Endothelial cell of umbilical vein (primary cell): ENCODE data around the gene HTRA3. TPM values are rescaled to one million over a fixed set of nuclear protein-coding genes. Genes with fewer than 3 reads are reported as not detected.
A peak's percentile ranks its signal among the peaks of the same experiment; 100 is the strongest.

Experiments
- BruUV-seq: library from RNA; stranded (reverse); fragments of 400-500 nt; replicated peaks from 2 replicates; lab custom pipeline; 2021; lab: Mats Ljungman, UMichigan
- CTCF ChIA-PET: fragments of 300-600, 350-600 bp; sonication (Branson Sonifier 250); formaldehyde crosslinking; loops from one replicate; lab custom pipeline; 2021; ENCODE audit warnings: antibody characterized with exemption, inconsistent platforms; lab: Charles Lee
- POLR2A ChIA-PET: fragments of 300-600, 350-600 bp; sonication (Branson Sonifier 250); formaldehyde crosslinking; loops from one replicate; lab custom pipeline; 2021; ENCODE audit warnings: antibody characterized with exemption, inconsistent platforms; lab: Charles Lee
- DNase-seq: peaks from one replicate; pipeline ENCODE4 v3.0.0-alpha.2; 2011; ENCODE audit warnings: low read depth, low spot score
- FAIRE-seq: peaks from 2 replicates; lab custom pipeline; 2011; peaks lifted over from hg19 to GRCh38; lab: Jason Lieb, UNC
- H2AFZ ChIP-seq: 2 replicates; pipeline ENCODE4 v1.6.0; 2012; ENCODE audit warnings: low read depth, low read length, control low read depth, inconsistent platforms
- H3K27ac ChIP-seq: 2 replicates; pipeline ENCODE4 v1.5.1; 2011; ENCODE audit warnings: low read depth, mild to moderate bottlenecking, control low read depth, low read length, moderate library complexity; ENCODE audit not compliant: insufficient read depth
- H3K27me3 ChIP-seq, 2 experiments: 2 replicates each; pipeline versions ENCODE4 v1.6.0 to v1.6.1; 2011; ENCODE audit warnings: low read length in 2 of 2, mixed read lengths in 1 of 2; ENCODE audit not compliant: control insufficient read depth in 2 of 2, insufficient read depth in 2 of 2
- H3K36me3 ChIP-seq, 2 experiments: 2 replicates in 1 of 2; 3 replicates in 1 of 2; pipeline ENCODE4 v1.5.1; 2011; ENCODE audit warnings: low read length in 2 of 2, mild to moderate bottlenecking in 1 of 2, moderate library complexity in 1 of 2; ENCODE audit not compliant: control insufficient read depth in 2 of 2, insufficient read depth in 2 of 2; ENCODE audit errors: extremely low read depth in 1 of 2
- H3K4me1 ChIP-seq: 3 replicates; pipeline ENCODE4 v1.5.1; 2011; ENCODE audit warnings: mild to moderate bottlenecking, low read length; ENCODE audit not compliant: control insufficient read depth, insufficient read depth; ENCODE audit errors: extremely low read depth
- H3K4me2 ChIP-seq: 2 replicates; pipeline ENCODE4 v1.6.1; 2011; ENCODE audit warnings: low read length, control low read depth, mixed read lengths; ENCODE audit not compliant: insufficient read depth
- H3K4me3 ChIP-seq, 3 experiments: fragments of 200-600 bp in 1 of 3; sonication (generic), shearing (Covaris generic) in 1 of 3; replicated peaks in 1 of 3; 2 replicates each; pipeline ENCODE4 v1.5.1; 2011 to 2016; ENCODE audit warnings: control low read depth in 3 of 3, low read length in 3 of 3, mild to moderate bottlenecking in 2 of 3, inconsistent platforms in 1 of 3, low read depth in 1 of 3, moderate library complexity in 1 of 3; ENCODE audit not compliant: insufficient read depth in 1 of 3
- H3K79me2 ChIP-seq: 2 replicates; pipeline ENCODE4 v1.6.0; 2012; ENCODE audit warnings: low read length, inconsistent platforms; ENCODE audit not compliant: control insufficient read depth, insufficient read depth
- H3K9ac ChIP-seq: replicated peaks from 2 replicates; pipeline ENCODE3; 2011; ENCODE audit warnings: low read length, control low read depth; ENCODE audit not compliant: insufficient read depth; ENCODE audit errors: extremely low read depth
- H3K9me1 ChIP-seq: replicated peaks from 3 replicates; pipeline ENCODE4 v1.6.0; 2011; ENCODE audit warnings: mild to moderate bottlenecking, low read length; ENCODE audit not compliant: control insufficient read depth, insufficient read depth; ENCODE audit errors: extremely low read depth
- H3K9me3 ChIP-seq: replicated peaks from 2 replicates; pipeline ENCODE4 v1.5.1; 2012; ENCODE audit warnings: low read length, inconsistent platforms; ENCODE audit not compliant: control insufficient read depth, insufficient read depth
- H4K20me1 ChIP-seq: replicated peaks from 2 replicates; pipeline ENCODE3; 2011; ENCODE audit warnings: mild to moderate bottlenecking, low read length; ENCODE audit not compliant: control insufficient read depth, insufficient read depth; ENCODE audit errors: extremely low read depth
- CTCF ChIP-seq, 2 donors: IDR thresholded peaks; 1 replicate in 1 of 2; 2 replicates in 1 of 2; pipeline ENCODE4 v1.5.1; 2011; ENCODE audit warnings: low read length in 2 of 2, mild to moderate bottlenecking in 2 of 2, moderate library complexity in 2 of 2, control low read depth in 1 of 2, inconsistent platforms in 1 of 2, low read depth in 1 of 2; ENCODE audit not compliant: insufficient read depth in 1 of 2; ENCODE audit errors: extremely low read depth in 1 of 2
- FOS ChIP-seq: IDR thresholded peaks from 2 replicates; pipeline ENCODE4 v1.6.1; 2011; ENCODE audit warnings: mild to moderate bottlenecking, low read length, moderate library complexity, borderline replicate concordance; ENCODE audit not compliant: insufficient read depth
- GATA2 ChIP-seq: IDR thresholded peaks from 2 replicates; pipeline ENCODE4 v1.7.0; 2011; ENCODE audit warnings: low read depth, mild to moderate bottlenecking, moderate library complexity, mixed read lengths, low read length; ENCODE audit not compliant: insufficient read length, insufficient read depth
- JUN ChIP-seq: IDR thresholded peaks from 2 replicates; pipeline ENCODE4 v1.6.1; 2011; ENCODE audit warnings: borderline replicate concordance, low read depth; ENCODE audit not compliant: insufficient read length, insufficient read depth
- POLR2AphosphoS5 ChIP-seq: IDR thresholded peaks from 2 replicates; pipeline ENCODE4 v1.6.1; 2012; ENCODE audit warnings: low read depth, mild to moderate bottlenecking, control low read depth, low read length, moderate library complexity; ENCODE audit not compliant: insufficient read depth
- dilution Hi-C: fragments of 300-500 bp; cut with MboI; formaldehyde crosslinking; loops from one replicate; pipeline ENCODE4 v1.15.0; 2019; ENCODE audit warnings: low sequenced_read_pairs; ENCODE audit not compliant: extremely low pct_ligation_motif_present
- intact Hi-C: fragments of 100-400 bp; cut with micrococcal nuclease; formaldehyde crosslinking; loops from one replicate; pipeline ENCODE4 v1.10.0; 2022
- polyA plus RNA-seq, 4 experiments: library from polyadenylated mRNA; depleted of rRNA in 3 of 4; stranded (reverse) in 3 of 4; unstranded in 1 of 4; fragments of >200 nt; gene quantifications; 2 replicates each; pipeline versions ENCODE4 v1.2.1 to v1.2.3, GENCODE V29; 2011 to 2012; ENCODE audit warnings: missing spikeins in 1 of 4
- total RNA-seq: library from RNA; stranded (reverse); gene quantifications from 2 replicates; pipeline ENCODE4 v1.2.3, GENCODE V29; 2021

HTRA3 gene
- total and polyA plus RNA-seq, 2 donors (not counting 3 experiments of a cell fraction or from before 2014, with no cell fraction given), result 9.0 to 12.0 TPM

- Histone ChIP-seq H3K9ac (no peak overlapping the region), H2AFZ (no peak overlapping the region), H3K4me1 (no peaks in the 10 kb centered on the region), H3K79me2 (no peaks in the 10 kb centered on the region), H3K4me2 (no peak overlapping the region), H3K36me3 (no peaks in the 10 kb centered on the region), H3K27me3 (peaks cover 0 to 8% of the 10 kb centered on the region in 2 experiments), H3K27ac (peak overlapping the region; percentile 39), H3K4me3 (no peak overlapping the region), H3K9me1 (no peaks in the 10 kb centered on the region), H4K20me1 (no peaks in the 10 kb centered on the region), H3K9me3 (no peaks in the 10 kb centered on the region)
- CTCF ChIA-PET, result interaction anchor here (1.9 to 2.2 kb wide), 2 partner anchors 13 to 36 kb away, joined by 5 to 7 read pairs; no protein-coding TSS in a partner anchor
- DNase-seq (peak; percentile 67), FAIRE-seq (peak; percentile 94)
- no TSS peak for BruUV-seq
- TF ChIP-seq JUN (peak; percentile 91), GATA2 (no peak), POLR2AphosphoS5 (peak; percentile 62), CTCF (IDR thresholded peaks at IDR 0.05; ENCODE audit: extremely low read depth in 1 of 2, insufficient read depth in 1 of 2, low read depth in 1 of 2, low read length in 2 of 2) (no peak), FOS (peak; percentile 70)
- dilution Hi-C loops, result no loop called here
- POLR2A ChIA-PET, result no interaction called here
- intact Hi-C loops, result no loop called here
Measured at GRCh38 chr4:8303485-8304281, 34.1 kb downstream of the HTRA3 start.
